Testis (tissue), 2 donors: ENCODE data around the gene EIF4B.

Experiments used
- POLR2A ChIP-seq: fragments of 450-650 bp; IDR thresholded peaks from one replicate; pipeline ENCODE4 v1.6.1; 2017; ENCODE audit warnings: antibody characterized with exemption, mild to moderate bottlenecking, moderate library complexity
- TF ChIP-seq, protein P1 (sequence below), 3 experiments: fragments of 450-650 bp in 2 of 3; fragments of 200-600 bp in 1 of 3; sonication (generic) in 1 of 3; IDR thresholded peaks; one replicate each; pipeline ENCODE4 v1.5.1; 2016 to 2019; ENCODE audit warnings: antibody characterized with exemption in 3 of 3, mild to moderate bottlenecking in 2 of 3, moderate library complexity in 1 of 3

DNA sequence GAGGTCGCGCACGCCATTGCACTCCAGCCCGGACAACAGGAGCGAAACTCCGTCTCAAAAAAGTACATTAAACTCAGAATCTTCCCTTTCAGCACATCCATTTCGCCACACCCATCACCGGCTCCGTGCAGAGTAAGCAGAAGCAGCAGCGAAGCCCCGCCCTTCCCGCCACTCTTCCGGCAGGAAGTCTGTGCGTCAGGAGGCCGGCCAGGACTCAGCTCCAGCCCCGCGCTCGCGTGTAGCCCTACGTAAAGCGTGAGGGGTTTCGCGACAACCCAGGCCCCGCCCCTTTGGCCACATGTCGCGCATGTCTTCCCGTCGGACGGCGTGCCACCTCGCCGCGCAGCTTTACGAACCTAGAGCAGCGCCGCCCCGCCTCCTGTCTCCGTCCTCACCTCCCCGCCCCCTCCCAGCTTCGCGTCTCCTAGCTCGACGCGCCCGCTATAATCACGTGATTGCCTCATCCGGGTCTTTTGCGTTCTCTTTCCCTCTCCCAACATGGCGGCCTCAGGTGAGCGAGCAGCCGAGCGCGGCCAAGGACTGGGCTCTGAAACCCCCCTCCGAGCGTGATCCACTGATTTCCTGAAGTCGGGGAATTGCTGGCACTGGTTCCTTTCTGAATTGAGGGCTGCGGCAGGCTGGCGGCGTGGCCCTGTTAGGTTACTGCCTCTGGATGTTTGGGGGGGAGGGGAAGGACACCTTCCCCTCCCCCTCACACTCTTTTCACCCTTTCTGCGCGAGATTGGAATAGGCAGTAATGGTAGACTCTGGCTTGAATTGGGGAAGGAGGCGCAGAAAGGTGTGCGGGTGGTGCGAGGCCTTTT lies at the start of gene EIF4B:
- TF ChIP-seq, protein P1, sequence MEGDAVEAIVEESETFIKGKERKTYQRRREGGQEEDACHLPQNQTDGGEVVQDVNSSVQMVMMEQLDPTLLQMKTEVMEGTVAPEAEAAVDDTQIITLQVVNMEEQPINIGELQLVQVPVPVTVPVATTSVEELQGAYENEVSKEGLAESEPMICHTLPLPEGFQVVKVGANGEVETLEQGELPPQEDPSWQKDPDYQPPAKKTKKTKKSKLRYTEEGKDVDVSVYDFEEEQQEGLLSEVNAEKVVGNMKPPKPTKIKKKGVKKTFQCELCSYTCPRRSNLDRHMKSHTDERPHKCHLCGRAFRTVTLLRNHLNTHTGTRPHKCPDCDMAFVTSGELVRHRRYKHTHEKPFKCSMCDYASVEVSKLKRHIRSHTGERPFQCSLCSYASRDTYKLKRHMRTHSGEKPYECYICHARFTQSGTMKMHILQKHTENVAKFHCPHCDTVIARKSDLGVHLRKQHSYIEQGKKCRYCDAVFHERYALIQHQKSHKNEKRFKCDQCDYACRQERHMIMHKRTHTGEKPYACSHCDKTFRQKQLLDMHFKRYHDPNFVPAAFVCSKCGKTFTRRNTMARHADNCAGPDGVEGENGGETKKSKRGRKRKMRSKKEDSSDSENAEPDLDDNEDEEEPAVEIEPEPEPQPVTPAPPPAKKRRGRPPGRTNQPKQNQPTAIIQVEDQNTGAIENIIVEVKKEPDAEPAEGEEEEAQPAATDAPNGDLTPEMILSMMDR (IDR thresholded peaks at IDR 0.05), result no peak
- TF ChIP-seq POLR2A, result peak; percentile 9
